Activated T-helper 1 cell treated with anti-CD3 and anti-CD28 coated beads, Interleukin-12 subunit alpha, Interleukin-12 subunit beta, Interleukin-2, Interleukin-4 antibody, amounts not matched to agents 30 ng/mL and 10 ng/mL and 1 ng/mL, durations not matched to agents 14 hours and 24 hours and 36 hours (primary cell): ENCODE results near the gene ZXDB. TPM values are rescaled to one million over a fixed set of nuclear protein-coding genes. Genes with fewer than 3 reads are reported as not detected.
"Not testable (repeated sequence)": the region's sequence is repeated elsewhere in the genome, so short reads cannot be mapped to it uniquely, and the experiment has no call there.

Experiments used
- DNase-seq: peaks from one replicate; pipeline ENCODE4 v3.0.0; 2021; ENCODE audit warnings: low spot score
- H3K27ac Mint-ChIP-seq: one replicate; pipeline ENCODE4 v1.8.0; 2021; ENCODE audit warnings: mild to moderate bottlenecking, mixed read lengths
- H3K27me3 Mint-ChIP-seq: one replicate; pipeline ENCODE4 v1.8.0; 2022; ENCODE audit warnings: mild to moderate bottlenecking, moderate library complexity, mixed read lengths; ENCODE audit not compliant: insufficient read depth
- H3K36me3 Mint-ChIP-seq: one replicate; pipeline ENCODE4 v1.8.0; 2021; ENCODE audit warnings: low read depth, mixed read lengths
- H3K4me1 Mint-ChIP-seq: one replicate; pipeline ENCODE4 v1.8.0; 2021; ENCODE audit warnings: low read depth, mixed read lengths
- H3K4me3 Mint-ChIP-seq: one replicate; pipeline ENCODE4 v1.8.0; 2021; ENCODE audit warnings: mild to moderate bottlenecking, moderate library complexity, mixed read lengths
- H3K9me3 Mint-ChIP-seq: one replicate; pipeline ENCODE4 v1.8.0; 2021; ENCODE audit warnings: mixed read lengths
- intact Hi-C: fragments of 100-400 bp; cut with micrococcal nuclease; formaldehyde crosslinking; loops from one replicate; pipeline ENCODE4 v1.15.1; 2024
- total RNA-seq: library from RNA; stranded (reverse); gene quantifications from 2 replicates; pipeline ENCODE4 v1.2.3, GENCODE V29; 2022

Gene ZXDB
- total RNA-seq, 1 donor from 2014 or later = 6.3 TPM

- Mint-ChIP-seq H3K27me3 (no peaks in the 10 kb centered on the region), H3K4me1 (no peaks in the 10 kb centered on the region), H3K27ac (no peak overlapping the region), H3K36me3 (no peaks in the 10 kb centered on the region), H3K4me3 (no peak overlapping the region), H3K9me3 (no peaks in the 10 kb centered on the region)
- DNase-seq = no peak
- intact Hi-C loops = no loop called here
Measured at GRCh38 chrX:57607295-57608187, 15.7 kb downstream of the ZXDB start.

GRCh38 chrX:57613351-57613750 is 21.5 kb downstream of the ZXDB start:
- H3K27ac Mint-ChIP-seq, DNase-seq, H3K27me3 Mint-ChIP-seq, H3K4me3 Mint-ChIP-seq, H3K36me3 Mint-ChIP-seq, H3K4me1 Mint-ChIP-seq, H3K9me3 Mint-ChIP-seq, intact Hi-C loops: not testable (repeated sequence)

- H3K36me3 Mint-ChIP-seq, H3K4me1 Mint-ChIP-seq, DNase-seq, H3K27ac Mint-ChIP-seq, H3K4me3 Mint-ChIP-seq, H3K27me3 Mint-ChIP-seq, intact Hi-C loops: not testable (repeated sequence)
- peaks cover 20% of the 10 kb centered on the region for H3K9me3 Mint-ChIP-seq
Measured at GRCh38 chrX:57629438-57629837, 37.6 kb downstream of the ZXDB start.

- Mint-ChIP-seq H3K4me1 (no peaks in the 10 kb centered on the region), H3K36me3 (no peaks in the 10 kb centered on the region), H3K27ac (no peak overlapping the region), H3K27me3 (no peaks in the 10 kb centered on the region), H3K4me3 (no peak overlapping the region), H3K9me3 (peaks cover 8% of the 10 kb centered on the region)
- intact Hi-C loops = no loop called here
- DNase-seq = no peak
Measured at GRCh38 chrX:57640674-57641016, 48.8 kb downstream of the ZXDB start.

GRCh38 chrX:57641338-57641737 is 49.5 kb downstream of the ZXDB start:
- no peaks in the 10 kb centered on the region for H3K36me3 Mint-ChIP-seq
- intact Hi-C loops = no loop called here
- H3K4me3 Mint-ChIP-seq = no peak overlapping the region
- H3K9me3 Mint-ChIP-seq = peaks cover 5% of the 10 kb centered on the region
- no peak for DNase-seq
- H3K27me3 Mint-ChIP-seq = no peaks in the 10 kb centered on the region
- no peaks in the 10 kb centered on the region for H3K4me1 Mint-ChIP-seq
- no peak overlapping the region for H3K27ac Mint-ChIP-seq

GRCh38 chrX:57643698-57644097 is 51.9 kb downstream of the ZXDB start:
- Mint-ChIP-seq H3K9me3 (no peaks in the 10 kb centered on the region), H3K27ac (no peak overlapping the region), H3K4me1 (no peaks in the 10 kb centered on the region), H3K4me3 (no peak overlapping the region), H3K36me3 (no peaks in the 10 kb centered on the region), H3K27me3 (no peaks in the 10 kb centered on the region)
- intact Hi-C loops = no loop called here
- no peak for DNase-seq

GRCh38 chrX:57647020-57647419 is 55.2 kb downstream of the ZXDB start:
- H3K27ac Mint-ChIP-seq = no peak overlapping the region
- H3K27me3 Mint-ChIP-seq = no peaks in the 10 kb centered on the region
- no peaks in the 10 kb centered on the region for H3K9me3 Mint-ChIP-seq
- H3K36me3 Mint-ChIP-seq = no peaks in the 10 kb centered on the region
- intact Hi-C loops = no loop called here
- no peaks in the 10 kb centered on the region for H3K4me1 Mint-ChIP-seq
- H3K4me3 Mint-ChIP-seq = no peak overlapping the region
- DNase-seq = no peak

Other genes starting within 250 kb of the ZXDB start
- not detected in 2 replicates for gene NLRP2B, start 88.2 kb downstream of the ZXDB start, total RNA-seq